ENCODE results near the gene SELENOV.

GRCh38 chr19:39524495-39524894, 9.6 kb downstream of the SELENOV start:
- TF ChIP-seq CTCF (IDR thresholded peaks at IDR 0.05) (no peak), POLR2A (IDR thresholded peaks at IDR 0.05) (no peak)

Measured in breast epithelium (tissue), 3 donors.